ENCODE data around the gene CPED1.
"Not testable (repeated sequence)": the region's sequence is repeated elsewhere in the genome, so short reads cannot be mapped to it uniquely, and the experiment has no call there.

Gene CPED1

DNA sequence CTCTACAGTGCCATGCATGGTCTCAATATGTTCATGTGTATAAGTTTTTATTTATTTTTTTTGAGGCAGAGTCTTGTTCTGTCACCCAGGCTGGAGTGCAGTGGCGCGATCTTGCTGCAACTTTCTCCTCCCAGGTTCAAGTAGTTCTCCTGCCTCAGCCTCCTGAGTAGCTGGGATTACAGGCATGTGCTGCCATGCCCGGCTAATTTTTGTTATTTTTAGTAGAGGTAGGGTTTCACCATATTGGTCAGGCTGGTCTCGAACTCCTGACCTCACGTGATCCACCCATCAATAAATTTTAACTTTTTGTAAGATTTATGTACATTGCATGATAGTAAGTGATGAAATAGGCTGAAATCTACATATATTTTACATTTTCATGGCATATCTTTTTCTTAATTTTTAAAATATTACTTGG is 86.9 kb downstream of the CPED1 start:
- DNase-seq: not testable (repeated sequence)

DNA sequence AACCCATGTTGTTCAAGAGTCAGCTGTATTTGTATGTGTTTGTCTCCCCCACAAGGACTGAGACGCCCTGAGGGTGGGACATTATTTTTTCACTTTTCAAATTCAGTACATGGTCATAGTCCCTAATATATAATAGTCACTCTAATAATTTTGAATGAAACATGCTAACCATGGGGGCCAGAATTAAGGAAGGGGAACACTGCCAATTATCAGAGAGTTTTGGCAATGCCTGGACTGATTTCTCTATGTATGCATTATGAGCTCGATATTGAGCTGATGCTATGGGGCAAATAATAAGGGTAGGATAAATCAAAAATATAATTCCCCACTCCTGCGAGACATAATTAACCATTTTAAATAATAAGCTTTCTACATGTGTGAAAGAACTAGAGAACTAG is 87.4 kb downstream of the CPED1 start:
- DNase-seq: no peak

DNA sequence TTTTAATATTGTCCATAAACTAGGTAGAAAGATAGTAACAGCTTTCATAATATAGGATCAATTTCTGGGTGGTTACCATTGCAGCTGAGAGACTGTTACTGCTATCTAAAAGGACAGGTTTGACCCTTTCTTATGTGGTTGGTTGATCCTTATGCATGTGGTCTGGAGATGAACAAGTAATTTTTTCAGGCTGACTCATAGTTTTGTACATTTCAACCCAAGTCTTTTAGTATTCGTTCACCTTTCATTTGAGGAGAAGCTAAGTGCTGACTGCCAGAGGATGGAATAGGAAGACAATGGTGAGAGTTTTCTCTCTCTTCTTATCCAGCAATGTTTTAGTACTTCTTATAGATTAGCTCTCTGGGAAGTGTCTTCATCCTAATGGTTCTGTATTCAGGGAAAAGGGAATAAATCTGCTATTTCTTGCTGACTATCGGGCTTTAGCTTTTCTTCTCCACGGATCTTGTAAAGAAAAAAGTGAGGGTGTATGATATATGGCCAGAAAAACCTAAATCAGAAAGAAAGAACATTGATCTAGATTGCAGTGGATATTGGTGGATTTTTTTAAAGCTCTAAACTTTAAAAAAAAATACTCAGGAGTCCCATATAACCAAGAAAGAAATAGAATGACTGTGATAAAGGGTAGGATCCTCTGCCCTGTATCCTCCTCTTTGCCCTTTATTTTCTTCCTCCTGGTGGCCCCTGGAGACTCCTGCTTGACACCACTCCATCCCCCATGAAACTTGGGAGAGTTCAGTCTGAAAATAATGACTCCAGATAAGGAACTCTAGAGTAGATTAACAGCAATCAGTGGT is 88.0 kb downstream of the CPED1 start:
- no peak for DNase-seq

DNA sequence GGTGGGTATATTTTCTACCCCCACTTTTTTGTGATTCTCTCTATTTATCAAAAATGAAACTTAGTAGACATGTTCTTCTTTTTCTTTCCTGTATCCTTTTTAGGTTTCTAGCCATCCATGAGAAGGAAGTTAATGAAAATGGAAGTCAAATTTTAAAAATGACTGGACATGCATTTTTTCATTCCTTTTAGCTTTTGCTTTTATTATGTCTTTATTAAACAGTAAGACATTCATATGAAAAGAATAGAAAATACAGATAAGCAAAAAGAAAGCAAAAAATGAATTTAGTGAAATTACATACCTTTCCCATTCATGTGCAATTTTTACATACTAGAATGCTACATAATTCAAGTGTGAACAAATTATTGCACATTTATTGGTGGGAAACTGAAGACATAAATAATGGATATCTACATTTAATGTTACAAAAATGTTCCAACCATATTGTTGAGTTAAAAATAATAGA is 88.7 kb downstream of the CPED1 start:
- no peak for DNase-seq

DNA sequence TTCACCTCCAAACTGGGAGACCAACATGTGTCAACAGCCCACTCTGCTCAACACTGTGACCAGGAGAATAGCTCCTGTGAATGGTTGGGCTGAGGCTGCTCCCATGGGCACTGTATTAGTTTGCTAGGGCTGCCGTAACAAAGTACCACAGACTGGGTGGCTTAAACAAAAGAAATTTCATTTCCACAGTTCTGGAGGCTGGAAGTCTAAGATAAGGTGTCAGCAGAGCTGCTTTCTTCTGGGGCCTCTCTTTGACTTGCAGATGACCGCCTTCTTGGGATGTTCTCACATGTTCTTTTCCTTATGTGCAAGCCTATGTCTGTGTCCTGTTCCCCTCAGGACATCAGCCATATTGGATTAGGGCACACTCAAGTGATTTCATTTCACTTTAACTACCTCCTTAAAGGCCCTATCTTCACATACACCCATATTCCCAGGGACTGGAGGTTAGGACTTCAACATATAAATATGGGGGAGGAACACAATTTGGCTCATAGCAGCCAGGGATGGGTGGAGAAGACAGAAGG is 90.3 kb downstream of the CPED1 start:
- DNase-seq: no peak

DNA sequence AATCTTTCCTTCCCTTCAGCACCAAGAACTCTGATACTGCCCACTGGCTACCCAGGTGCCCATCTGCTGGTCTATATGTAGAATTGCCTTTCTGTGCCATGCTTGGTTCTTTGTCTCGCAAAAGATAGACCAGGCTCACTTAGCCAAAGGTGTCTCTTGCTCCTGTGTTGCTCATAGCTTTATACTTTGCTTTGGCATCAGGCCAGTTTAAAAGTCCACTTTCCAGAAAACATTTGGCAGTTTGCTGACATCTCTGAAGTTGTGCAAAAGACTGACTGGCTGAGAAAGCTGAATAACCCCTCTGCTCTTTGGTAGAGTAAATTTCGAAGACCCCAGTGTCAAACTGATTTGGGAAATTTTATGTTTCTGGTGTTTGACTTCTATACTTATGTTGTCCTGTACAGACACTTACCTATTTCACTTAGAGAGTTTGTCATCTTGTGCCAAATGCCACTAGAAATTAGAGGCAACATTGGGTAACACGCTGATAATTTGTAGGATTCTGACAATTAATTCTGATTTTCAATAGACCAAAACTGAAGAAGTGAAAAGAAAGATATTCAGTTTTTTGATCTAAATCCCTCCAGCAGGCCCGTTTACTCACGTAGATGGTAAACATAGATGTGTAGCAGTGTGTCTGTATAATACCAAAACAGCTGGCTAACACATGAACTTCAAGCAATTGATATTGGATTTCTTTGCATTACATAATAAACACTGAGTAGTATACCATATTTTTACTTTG is 91.1 kb downstream of the CPED1 start:
- no peak for DNase-seq

DNA sequence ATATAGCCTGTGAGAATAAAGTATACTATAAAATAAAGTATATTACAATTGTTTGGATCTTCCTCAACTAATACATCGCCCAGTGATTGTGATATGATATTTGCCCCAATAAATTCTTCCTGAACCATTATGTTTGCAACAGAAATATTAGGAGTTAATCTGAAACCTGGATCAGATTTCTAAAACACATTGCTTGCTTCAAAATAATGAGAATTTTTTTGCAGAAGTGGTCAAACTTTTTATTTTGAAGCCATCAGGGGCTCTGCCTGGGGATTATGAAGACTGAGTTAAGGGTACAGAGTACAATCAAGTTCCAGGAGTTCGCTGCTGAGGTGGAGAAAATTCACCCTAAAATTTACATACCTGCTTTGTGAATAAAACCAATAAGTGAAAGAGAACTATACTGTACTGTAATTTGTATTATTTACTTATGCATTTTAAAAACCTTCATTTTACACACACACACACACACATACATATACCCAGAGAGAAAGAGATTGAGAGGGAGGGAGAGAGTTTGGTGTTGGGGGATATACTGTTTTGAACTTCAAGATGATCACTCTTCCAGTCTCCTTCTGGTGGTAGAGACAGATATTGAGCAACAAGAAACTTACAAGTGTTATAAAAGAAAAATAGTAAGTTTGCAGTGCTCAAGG is 91.9 kb downstream of the CPED1 start:
- no peak for DNase-seq

DNA sequence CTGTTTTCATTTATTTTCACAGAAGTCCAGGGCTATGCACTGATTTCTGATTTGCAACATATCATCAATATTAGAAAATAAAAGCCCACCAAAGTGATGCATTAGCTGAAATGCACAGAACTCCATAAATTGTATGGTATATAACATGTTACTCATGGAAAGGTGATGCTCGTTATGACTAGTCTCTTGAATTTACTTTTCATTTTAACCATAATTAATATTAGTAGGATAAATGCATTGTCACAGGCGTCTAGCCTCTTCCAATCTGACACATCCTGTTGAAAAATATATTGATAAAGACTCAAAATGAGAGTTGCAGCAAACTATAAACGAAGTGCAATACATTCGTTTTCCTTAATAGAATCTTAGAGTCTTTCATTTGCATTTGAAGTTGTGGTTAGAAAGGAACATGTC is 92.4 kb downstream of the CPED1 start:
- DNase-seq: no peak

DNA sequence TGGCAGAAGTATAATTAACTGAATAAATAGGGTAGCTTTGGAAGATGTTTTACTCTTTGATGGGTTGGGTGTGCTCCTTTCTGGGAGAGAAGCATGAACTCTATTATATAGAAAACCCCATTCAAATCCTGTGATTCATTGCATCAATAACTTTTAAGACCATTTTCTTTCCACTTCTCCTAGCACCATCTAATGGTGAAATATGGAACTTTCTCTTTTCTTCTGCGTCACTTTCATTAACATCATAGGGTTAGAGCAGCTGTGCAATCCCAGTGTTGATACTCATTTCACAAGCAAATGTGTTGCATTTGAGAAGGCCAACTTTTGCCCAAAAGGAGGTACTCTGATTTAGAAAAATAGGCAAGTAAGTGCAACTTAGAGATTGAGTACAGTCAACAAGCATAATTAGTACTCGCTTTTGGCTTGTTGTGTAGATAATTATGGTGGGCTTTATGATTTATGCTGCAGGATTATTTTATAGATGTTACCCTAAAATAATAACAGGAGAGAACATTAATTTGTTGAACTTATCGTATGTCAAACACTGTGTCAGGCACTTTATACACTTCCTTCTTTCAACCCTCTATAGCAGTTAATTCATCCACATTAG is 92.9 kb downstream of the CPED1 start:
- peak in 1 of 2 donors; percentile 55 for DNase-seq

DNA sequence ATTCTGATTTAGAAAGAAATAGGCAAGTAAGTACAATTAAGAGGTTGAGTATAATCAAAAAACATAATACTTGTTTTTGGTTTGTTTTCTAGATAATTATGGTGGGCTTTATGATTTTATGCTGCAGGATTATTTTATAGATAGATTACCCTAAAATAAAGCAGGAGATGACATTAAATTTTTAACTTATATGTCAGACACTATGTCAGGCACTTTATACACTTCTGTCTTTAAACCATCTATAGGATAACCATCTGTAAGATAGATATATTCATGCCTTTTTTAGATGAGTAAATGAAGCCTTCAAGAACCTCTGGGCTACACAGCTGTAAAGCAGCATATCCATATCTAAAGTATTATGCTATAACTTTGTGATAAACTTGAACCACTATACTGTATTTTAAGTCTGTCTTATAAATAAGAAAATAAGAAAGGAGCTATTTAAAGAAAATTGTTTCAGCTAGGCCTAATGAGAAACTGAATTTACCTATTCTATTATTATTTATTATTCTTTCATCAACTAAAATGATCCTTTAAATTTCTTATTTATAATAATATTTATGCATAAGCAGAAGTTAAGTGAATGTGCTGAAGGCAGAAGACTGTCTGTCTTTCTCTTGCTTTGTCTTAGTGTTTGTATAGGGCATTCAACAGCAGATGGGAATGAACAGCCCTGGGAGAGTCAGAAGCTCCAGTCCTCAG is 94.0 kb downstream of the CPED1 start:
- no peak for DNase-seq

DNA sequence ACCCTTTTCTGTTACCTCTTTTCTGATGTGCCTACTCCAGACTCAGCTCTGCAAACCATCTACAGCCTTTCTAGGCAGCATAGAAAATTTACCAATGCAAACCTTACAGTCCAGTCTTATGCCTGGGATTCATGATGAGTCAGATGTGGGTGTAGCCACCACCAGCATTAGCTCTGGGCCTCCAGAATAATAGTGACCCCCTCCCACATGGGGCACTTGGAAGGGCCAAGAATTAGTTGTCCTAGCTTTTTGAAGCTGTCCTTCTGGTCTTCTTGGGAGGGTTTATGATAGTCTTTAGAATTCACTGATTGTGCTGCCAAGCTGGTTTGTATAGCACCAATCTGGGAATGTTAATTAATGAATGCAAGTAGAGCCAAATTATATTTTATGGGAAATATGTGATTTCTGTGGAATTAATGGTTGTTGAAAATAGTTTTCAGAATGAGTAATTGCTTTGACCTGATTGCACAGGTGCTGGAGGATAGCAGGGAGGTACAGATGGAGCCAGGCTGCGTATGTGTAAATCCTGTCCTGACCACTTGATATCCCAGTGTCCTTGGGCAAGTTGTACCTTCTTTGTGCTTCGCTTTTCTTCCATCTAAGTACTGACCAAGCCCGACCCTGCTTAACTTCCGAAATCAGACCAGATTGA is 94.8 kb downstream of the CPED1 start:
- no peak for DNase-seq

DNA sequence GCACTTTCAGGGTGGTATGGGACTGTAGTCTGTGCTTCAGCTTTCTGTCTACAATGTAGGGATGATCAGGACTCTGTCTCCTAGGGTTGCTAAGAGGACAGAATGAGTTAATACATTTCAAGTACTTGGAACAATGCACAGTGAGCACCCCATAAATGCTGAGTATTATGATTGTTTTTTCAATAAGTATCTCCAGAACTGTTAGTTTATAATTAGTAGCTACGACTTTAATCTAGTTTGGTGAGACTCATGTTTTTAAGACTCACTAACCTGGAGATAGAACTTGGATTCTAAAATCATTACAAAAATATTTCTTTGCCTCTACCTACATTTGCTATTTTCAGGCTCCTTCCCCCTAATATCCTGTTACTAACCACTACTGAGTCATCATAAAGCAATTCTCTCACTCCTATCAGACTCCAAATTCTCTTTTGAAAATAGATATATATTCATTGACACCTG is 95.3 kb downstream of the CPED1 start:
- DNase-seq: no peak

DNA sequence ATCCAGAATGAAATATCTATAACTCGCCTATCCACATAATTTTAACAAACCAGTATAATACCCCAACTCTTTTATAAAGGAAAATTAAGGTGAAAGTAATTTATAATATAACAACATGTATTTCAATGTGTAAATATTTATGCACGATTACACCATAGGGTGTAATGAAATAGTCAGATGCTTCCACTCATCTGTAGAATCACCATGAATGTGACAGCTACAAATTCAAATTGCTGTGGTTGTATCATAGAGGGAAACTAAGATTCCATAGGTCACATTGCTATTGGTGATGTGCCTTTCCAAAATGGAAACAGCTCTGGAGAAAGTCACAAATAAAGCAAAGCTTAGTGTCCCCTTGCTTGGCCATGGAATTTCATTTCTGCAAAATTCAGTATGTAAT is 95.7 kb downstream of the CPED1 start:
- DNase-seq: no peak

DNA sequence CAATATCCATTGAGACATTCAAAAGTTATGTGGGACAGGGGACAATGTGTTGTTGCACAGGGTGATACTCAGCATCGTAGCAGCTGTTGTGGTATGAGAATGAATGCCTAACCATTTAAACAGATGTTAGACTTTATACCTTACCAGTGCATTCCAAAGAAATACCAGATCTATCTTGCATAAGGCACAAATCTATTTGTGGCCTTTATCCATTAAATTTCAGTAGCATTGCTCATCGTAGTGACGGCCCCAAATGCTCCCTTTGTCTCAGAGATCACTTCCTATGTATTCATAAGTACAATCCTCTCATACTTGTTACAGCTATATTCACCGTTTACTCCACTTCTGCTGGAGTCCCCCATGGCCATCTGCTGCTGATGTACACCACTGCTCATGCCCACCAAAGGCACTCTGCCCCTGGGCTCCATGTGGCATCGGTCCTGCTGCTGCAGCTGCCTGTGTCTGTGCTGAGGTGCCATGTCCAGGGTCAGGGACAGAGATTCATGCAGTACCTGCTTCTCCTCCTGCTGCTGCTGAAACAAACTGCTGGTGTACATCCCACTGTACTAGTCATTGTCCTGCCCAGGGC is 96.3 kb downstream of the CPED1 start:
- DNase-seq: no peak

DNA sequence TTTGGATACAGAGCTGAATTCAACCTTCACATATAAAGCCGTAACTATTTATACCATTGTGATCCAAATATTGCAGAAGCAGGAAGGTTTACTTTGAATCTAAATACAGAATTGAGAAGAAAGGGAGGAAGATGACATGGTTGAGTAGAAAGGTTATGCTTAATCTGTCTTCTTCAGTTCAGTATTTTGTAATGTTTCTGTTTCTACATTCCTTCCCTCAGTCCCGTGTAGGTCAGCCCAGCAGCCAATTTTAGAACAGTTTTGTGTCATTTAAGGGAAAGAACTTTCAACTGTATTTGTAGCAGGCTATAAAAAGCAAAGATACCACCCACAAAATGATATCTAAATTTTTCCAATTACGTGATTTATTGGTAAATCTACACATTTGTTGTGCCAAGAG is 97.4 kb downstream of the CPED1 start:
- no peak for DNase-seq

DNA sequence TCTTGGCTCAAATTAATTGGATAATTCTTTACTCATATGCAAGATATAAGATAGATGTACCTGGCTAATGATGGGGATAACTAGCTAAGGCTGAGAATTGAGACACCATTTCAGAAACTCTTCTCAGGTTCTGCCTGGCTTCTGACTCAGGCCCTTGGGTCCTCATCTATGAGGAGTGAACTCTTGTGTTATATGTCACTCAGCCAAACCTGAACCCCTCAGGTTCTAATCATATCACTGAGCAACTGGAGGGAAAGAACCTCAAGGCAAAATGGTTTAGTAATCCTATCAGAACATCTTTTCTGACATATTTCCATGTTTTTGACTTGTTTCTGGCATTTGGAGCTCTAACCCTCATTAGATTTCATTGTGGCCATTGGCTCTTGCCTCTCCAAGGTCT is 100.4 kb downstream of the CPED1 start:
- no peak for DNase-seq

DNA sequence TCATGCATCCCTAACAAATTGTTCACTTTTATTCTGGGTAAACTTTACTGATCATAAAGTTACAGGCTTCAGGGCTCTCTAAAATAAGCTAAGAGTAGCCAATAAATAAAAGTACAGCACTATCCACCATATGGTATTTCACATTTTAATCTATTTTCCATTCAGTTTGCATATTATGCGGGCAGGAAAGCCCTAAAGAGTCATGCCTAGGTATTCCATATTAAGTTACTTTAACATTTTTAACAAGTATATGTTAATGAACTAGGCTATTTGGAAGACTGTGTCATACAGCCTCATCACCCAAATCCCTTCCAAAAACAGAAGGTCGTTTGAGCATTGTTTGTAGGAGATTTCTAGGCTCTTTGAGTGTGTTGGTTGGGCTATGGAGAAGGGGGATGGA is 106.3 kb downstream of the CPED1 start:
- no peak for DNase-seq

DNA sequence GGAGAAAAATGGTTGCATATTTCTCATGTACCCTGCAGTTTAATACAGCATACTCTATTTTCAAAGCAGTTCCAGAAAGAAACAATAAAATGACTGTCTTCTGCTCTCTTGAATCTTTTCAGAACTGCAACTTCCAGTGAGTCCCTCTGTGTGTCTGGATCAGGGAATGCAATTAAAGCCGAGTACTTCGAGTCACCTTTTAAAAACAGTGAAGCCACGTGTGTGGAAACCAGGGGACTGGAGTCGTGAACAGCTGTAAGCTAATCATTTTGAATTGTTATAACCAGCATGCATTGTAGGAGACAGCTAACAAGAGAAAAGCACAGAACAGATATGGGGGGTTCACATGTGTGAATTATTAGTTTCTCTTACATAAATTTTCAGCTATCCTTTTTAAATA is 109.1 kb downstream of the CPED1 start:
- DNase-seq: no peak

DNA sequence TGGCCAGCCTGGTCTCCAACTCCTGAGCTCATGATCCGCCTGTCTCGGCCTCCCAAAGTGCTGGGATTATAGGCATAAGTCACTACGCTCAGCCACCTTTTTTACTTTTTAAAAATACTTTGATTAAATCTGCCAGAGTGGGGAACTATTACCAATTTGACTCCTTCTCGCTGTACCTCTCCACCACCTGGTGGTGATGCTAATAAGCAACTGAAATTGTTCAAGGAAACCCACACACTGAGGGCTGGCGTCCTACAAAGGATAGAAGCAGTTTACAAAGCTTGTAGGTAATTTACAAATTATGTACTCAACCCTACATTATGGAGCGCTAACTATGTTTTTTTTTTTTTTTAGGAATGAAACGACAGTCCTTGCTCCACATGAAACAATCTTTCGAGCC is 111.1 kb downstream of the CPED1 start:
- DNase-seq: no peak

DNA sequence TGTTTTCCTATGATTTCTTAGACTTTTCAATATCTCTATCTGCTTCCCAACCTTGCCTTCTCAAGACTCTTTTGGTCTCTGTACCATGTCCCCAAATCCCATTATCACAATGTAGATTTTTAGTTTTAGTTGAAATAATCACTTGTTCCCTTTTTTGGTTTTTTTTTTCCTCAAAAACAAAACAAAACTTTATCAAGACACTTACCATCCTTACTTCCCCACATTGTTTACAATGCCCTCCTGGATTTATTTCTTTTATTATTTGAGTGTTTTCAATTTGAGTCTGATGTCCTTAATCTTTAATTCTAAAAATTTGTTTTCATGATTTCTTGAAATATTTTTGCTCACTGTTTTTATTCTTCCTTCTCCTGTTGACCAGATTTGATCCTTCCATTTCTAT is 112.6 kb downstream of the CPED1 start:
- no peak for DNase-seq

DNA sequence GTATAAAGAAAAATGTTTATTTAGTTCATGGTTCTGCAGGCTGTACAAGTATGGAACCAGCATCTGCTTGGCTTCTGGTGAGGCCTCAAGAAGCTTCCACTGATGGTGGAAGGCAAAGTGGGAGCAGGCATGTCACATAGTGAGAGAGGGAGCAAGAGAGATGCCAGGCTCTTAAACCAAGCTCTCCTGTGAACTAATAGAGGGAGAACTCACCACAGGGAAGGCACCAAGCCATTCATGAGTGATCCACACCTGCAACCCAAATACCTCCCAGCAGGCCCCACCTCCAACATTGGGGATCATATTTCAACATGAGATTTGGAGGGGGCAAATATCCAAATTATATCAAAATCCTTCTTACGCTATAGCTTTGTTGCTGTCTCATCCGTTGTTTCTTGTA is 113.1 kb downstream of the CPED1 start:
- no peak for DNase-seq
